PC-3 (cell line): ENCODE measurements around the gene TAF3. TPM values are rescaled to one million over a fixed set of nuclear protein-coding genes. Genes with fewer than 3 reads are reported as not detected.

Experiments
- ATAC-seq: fragments of 200-7000 bp; cut with Tn5 transposase; 2 replicates; pipeline ENCODE4 v1.9.1; 2020; ENCODE audit warnings: mild to moderate bottlenecking, moderate library complexity
- BruUV-seq: library from RNA; stranded (reverse); fragments of 400-500 nt; replicated peaks from 2 replicates; lab custom pipeline; 2021; lab: Mats Ljungman, UMichigan
- CTCF ChIA-PET: fragments of 300-600 bp; sonication (Branson Sonifier 250); formaldehyde crosslinking; loops from one replicate; lab custom pipeline; 2022; ENCODE audit warnings: antibody characterized with exemption; lab: Charles Lee
- POLR2A ChIA-PET: fragments of 300-600 bp; sonication (Branson Sonifier 250); formaldehyde crosslinking; loops from one replicate; lab custom pipeline; 2022; ENCODE audit warnings: antibody characterized with exemption; ENCODE audit not compliant: unreplicated experiment; lab: Charles Lee
- DNase-seq: peaks from one replicate; pipeline ENCODE4 v3.0.0-alpha.2; 2015
- H2AFZ ChIP-seq: fragments of 300-600 bp; sonication (generic); 2 replicates; pipeline ENCODE4 v1.6.0; 2016; ENCODE audit warnings: antibody characterized with exemption, low read length
- H3F3A ChIP-seq: fragments of 300-600 bp; sonication (generic); one replicate; pipeline ENCODE4 v1.6.0; 2017; ENCODE audit warnings: antibody characterized with exemption, low read length, control low read depth, mild to moderate bottlenecking; ENCODE audit not compliant: unreplicated experiment
- H3K27ac ChIP-seq: fragments of 300-600 bp; sonication (generic); 2 replicates; pipeline ENCODE4 v1.5.1; 2016; ENCODE audit warnings: mild to moderate bottlenecking, low read length
- H3K27me3 ChIP-seq: fragments of 300-600 bp; sonication (generic); 2 replicates; pipeline ENCODE4 v1.6.1; 2016; ENCODE audit warnings: low read length, mixed read lengths
- H3K36me3 ChIP-seq: fragments of 300-600 bp; sonication (generic); 2 replicates; pipeline ENCODE4 v1.6.1; 2016; ENCODE audit warnings: low read depth, mixed run types, low read length, mixed read lengths
- H3K4me1 ChIP-seq: fragments of 300-600 bp; sonication (generic); 2 replicates; pipeline ENCODE4 v1.5.1; 2016; ENCODE audit warnings: low read length; ENCODE audit not compliant: insufficient read depth
- H3K4me2 ChIP-seq: fragments of 300-600 bp; sonication (generic); 2 replicates; pipeline ENCODE4 v1.6.0; 2016; ENCODE audit warnings: low read length
- H3K4me3 ChIP-seq: fragments of 300-600 bp; sonication (generic); 2 replicates; pipeline ENCODE4 v1.5.1; 2016; ENCODE audit warnings: mild to moderate bottlenecking, low read length, mixed read lengths
- H3K79me2 ChIP-seq: fragments of 300-600 bp; sonication (generic); 2 replicates; pipeline ENCODE4 v1.6.1; 2017; ENCODE audit warnings: low read length, mixed read lengths
- H3K9ac ChIP-seq: fragments of 300-600 bp; sonication (generic); 2 replicates; pipeline ENCODE4 v1.6.0; 2016; ENCODE audit warnings: mild to moderate bottlenecking, low read length
- H3K9me2 ChIP-seq: fragments of 300-600 bp; sonication (generic); replicated peaks from 2 replicates; pipeline ENCODE4 v1.6.1; 2016; ENCODE audit warnings: mixed run types, low read length, mixed read lengths
- H3K9me3 ChIP-seq: fragments of 300-600 bp; sonication (generic); 2 replicates; pipeline ENCODE4 v1.6.1; 2016; ENCODE audit warnings: low read length, mixed read lengths
- H4K20me1 ChIP-seq: fragments of 300-600 bp; sonication (generic); 2 replicates; pipeline ENCODE4 v1.6.1; 2016; ENCODE audit warnings: low read length, mixed read lengths
- CTCF ChIP-seq: fragments of 300-600 bp; sonication (generic); conservative IDR thresholded peaks from 2 replicates; pipeline ENCODE4 v1.5.1; 2017; ENCODE audit warnings: antibody characterized with exemption, low read depth, mild to moderate bottlenecking, low read length
- EZH2 ChIP-seq: fragments of 300-600 bp; sonication (generic); IDR thresholded peaks from one replicate; pipeline ENCODE4 v1.6.1; 2017; ENCODE audit warnings: antibody characterized with exemption, mild to moderate bottlenecking, low read length; ENCODE audit not compliant: unreplicated experiment
- EZH2phosphoT487 ChIP-seq: fragments of 300-600 bp; sonication (generic); IDR thresholded peaks from 2 replicates; pipeline ENCODE4 v1.6.1; 2018; ENCODE audit warnings: mild to moderate bottlenecking, antibody characterized with exemption, low read length, borderline replicate concordance
- intact Hi-C: fragments of 100-400 bp; cut with micrococcal nuclease; formaldehyde crosslinking; loops from 2 replicates; pipeline ENCODE4 v1.9.0; 2023
- total RNA-seq: library from RNA; depleted of rRNA; stranded (reverse); fragments of >200 nt; gene quantifications from 2 replicates; pipeline ENCODE4 v1.2.3, GENCODE V29; 2014

The TAF3 gene
- total RNA-seq, 1 experiment from 2014 or later, result 2.0 TPM

- TF ChIP-seq EZH2, result no peak
- no peaks in the 10 kb centered on the region for H3K9me3 ChIP-seq
- no peaks in the 10 kb centered on the region for H3K27me3 ChIP-seq
- no peak overlapping the region for H3K4me2 ChIP-seq
- peaks cover 14% of the 10 kb centered on the region for H3K4me1 ChIP-seq
- H3K9ac ChIP-seq, result no peak overlapping the region
- H4K20me1 ChIP-seq, result no peaks in the 10 kb centered on the region
- no peak overlapping the region for H2AFZ ChIP-seq
- no peaks in the 10 kb centered on the region for H3K79me2 ChIP-seq
- DNase-seq, result peak; percentile 16
- no peak overlapping the region for H3K27ac ChIP-seq
- no peak overlapping the region for H3K4me3 ChIP-seq
- intact Hi-C loops, result no loop called here
- ChIA-PET POLR2A (no interaction called here), CTCF (interaction anchor here (0.6 kb wide), 1 partner anchor 79 kb away, joined by 4 read pairs; no protein-coding TSS in a partner anchor)
- H3F3A ChIP-seq, result peaks cover 2% of the 10 kb centered on the region
- no peaks in the 10 kb centered on the region for H3K36me3 ChIP-seq
- no TSS peak for BruUV-seq
- H3K9me2 ChIP-seq, result no peaks in the 10 kb centered on the region
- ATAC-seq, result peak; percentile 39; the same call in 1 of the 2 replicates
Observed at GRCh38 chr10:7950981-7951847, 132.9 kb downstream of the TAF3 start.

- no peaks in the 10 kb centered on the region for H4K20me1 ChIP-seq
- ChIA-PET CTCF (no interaction called here), POLR2A (no interaction called here)
- no peaks in the 10 kb centered on the region for H3K9me3 ChIP-seq
- no peak overlapping the region for H3K27ac ChIP-seq
- intact Hi-C loops, result no loop called here
- no peak overlapping the region for H3K4me2 ChIP-seq
- peaks cover 2% of the 10 kb centered on the region for H3F3A ChIP-seq
- ATAC-seq (no peak), DNase-seq (no peak)
- no peaks in the 10 kb centered on the region for H3K79me2 ChIP-seq
- no peak overlapping the region for H2AFZ ChIP-seq
- BruUV-seq, result no TSS peak
- peaks cover 18% of the 10 kb centered on the region for H3K4me1 ChIP-seq
- TF ChIP-seq CTCF (no peak), EZH2phosphoT487 (no peak), EZH2 (no peak)
- H3K9me2 ChIP-seq, result no peaks in the 10 kb centered on the region
- H3K9ac ChIP-seq, result no peak overlapping the region
- no peaks in the 10 kb centered on the region for H3K36me3 ChIP-seq
- no peak overlapping the region for H3K4me3 ChIP-seq
- H3K27me3 ChIP-seq, result no peaks in the 10 kb centered on the region
Observed at GRCh38 chr10:7952266-7952665, 134.0 kb downstream of the TAF3 start.

GRCh38 chr10:7953447-7953846 lies 135.1 kb downstream of the TAF3 start:
- no peak overlapping the region for H2AFZ ChIP-seq
- ChIA-PET POLR2A (no interaction called here), CTCF (no interaction called here)
- no peak for TF ChIP-seq EZH2
- no peak for TF ChIP-seq CTCF
- TF ChIP-seq EZH2phosphoT487, result no peak
- H3F3A ChIP-seq, result no peaks in the 10 kb centered on the region
- no peak overlapping the region for H3K4me3 ChIP-seq
- no peak for ATAC-seq
- no peak overlapping the region for H3K27ac ChIP-seq
- H3K79me2 ChIP-seq, result no peaks in the 10 kb centered on the region
- H3K9ac ChIP-seq, result no peak overlapping the region
- H3K4me1 ChIP-seq, result peaks cover 13% of the 10 kb centered on the region
- H4K20me1 ChIP-seq, result no peaks in the 10 kb centered on the region
- no peaks in the 10 kb centered on the region for H3K36me3 ChIP-seq
- no TSS peak for BruUV-seq
- no peaks in the 10 kb centered on the region for H3K9me3 ChIP-seq
- DNase-seq, result no peak
- H3K4me2 ChIP-seq, result no peak overlapping the region
- H3K9me2 ChIP-seq, result no peaks in the 10 kb centered on the region
- no peaks in the 10 kb centered on the region for H3K27me3 ChIP-seq
- intact Hi-C loops, result no loop called here
